Left lung (tissue), 10 donors: ENCODE measurements around the gene ZNRF2. TPM values are rescaled to one million over a fixed set of nuclear protein-coding genes. Genes with fewer than 3 reads are reported as not detected.

Experiments used
- ATAC-seq: fragments of 200-7000 bp; cut with Tn5 transposase; one replicate; pipeline ENCODE4 v1.9.1; 2020; ENCODE audit warnings: moderate library complexity
- DNase-seq, 4 donors: peaks; one replicate each; pipeline ENCODE4 v3.0.0-alpha.2; 2013 to 2020
- H3K27ac ChIP-seq, 2 donors: fragments of 200-600 bp; sonication (generic) in 1 of 2; one replicate each; pipeline versions ENCODE4 v1.5.0 to v1.8.0; 2020 to 2021
- H3K27me3 ChIP-seq, 2 donors: fragments of 200-600 bp; sonication (generic) in 1 of 2; one replicate each; pipeline versions ENCODE4 v1.5.0 to v1.8.0; 2020 to 2021
- H3K36me3 ChIP-seq, 2 donors: fragments of 200-600 bp; sonication (generic) in 1 of 2; one replicate each; pipeline versions ENCODE4 v1.5.0 to v1.8.0; 2020 to 2021
- H3K4me1 ChIP-seq, 2 donors: fragments of 200-600 bp; one replicate each; pipeline ENCODE4 v1.8.0; 2021
- H3K4me3 ChIP-seq, 2 donors: fragments of 200-600 bp; sonication (generic) in 1 of 2; one replicate each; pipeline versions ENCODE4 v1.5.0 to v1.8.0; 2020 to 2021; ENCODE audit warnings: mild to moderate bottlenecking in 1 of 2
- H3K9me3 ChIP-seq, 2 donors: fragments of 200-600 bp; sonication (generic) in 1 of 2; one replicate each; pipeline versions ENCODE4 v1.5.0 to v1.8.0; 2020 to 2021
- CTCF ChIP-seq, 2 donors: fragments of 200-600 bp; sonication (generic) in 1 of 2; IDR thresholded peaks; one replicate each; pipeline versions ENCODE4 v1.5.0 to v1.8.0; 2021; ENCODE audit warnings: antibody characterized with exemption in 2 of 2
- intact Hi-C, 2 donors: fragments of 100-400 bp; cut with DNase I; formaldehyde crosslinking; loops; one replicate each; pipeline versions ENCODE4 v1.11.2 to v1.14.2; 2022
- polyA plus RNA-seq, 6 donors: library from polyadenylated mRNA; unstranded; fragments of 120-200 nt; gene quantifications; one replicate each; pipeline ENCODE4 v1.2.1, GENCODE V29; 2013; ENCODE audit not compliant: insufficient read length in 6 of 6
- total RNA-seq, 2 donors: library from RNA; stranded (reverse); fragmentation: NEBNext Ultra II Directional; extraction: Animal tissue kit (Norgen Biotek cat#: 25700); gene quantifications; one replicate each; pipeline ENCODE4 v1.2.1, GENCODE V29; 2021
- donor health status: DM: no; HTN: yes; CAD: no.
- donor health status: DM: no; HTN: no; CAD: no.

ZNRF2 gene
- total and polyA plus RNA-seq, 8 donors = 10.9 to 19.5 (median 12.4) TPM

GRCh38 chr7:30351286-30351685 lies 66.9 kb downstream of the ZNRF2 start:
- H3K4me1 ChIP-seq = peaks cover 0 to 59% of the 10 kb centered on the region in 2 donors
- no peaks in the 10 kb centered on the region for H3K27me3 ChIP-seq
- intact Hi-C loops = no loop called here
- no peaks in the 10 kb centered on the region for H3K9me3 ChIP-seq
- H3K36me3 ChIP-seq = no peaks in the 10 kb centered on the region
- no peak overlapping the region for H3K4me3 ChIP-seq
- no peak for ATAC-seq
- no peak overlapping the region for H3K27ac ChIP-seq
- no peak for DNase-seq
- no peak for TF ChIP-seq CTCF (IDR thresholded peaks at IDR 0.05)

GRCh38 chr7:30351724-30352123 lies 67.3 kb downstream of the ZNRF2 start:
- no peak for ATAC-seq
- no peak overlapping the region for H3K27ac ChIP-seq
- no peak for TF ChIP-seq CTCF (IDR thresholded peaks at IDR 0.05)

GRCh38 chr7:30352169-30352568 lies 67.8 kb downstream of the ZNRF2 start:
- H3K36me3 ChIP-seq = peaks cover 0 to 5% of the 10 kb centered on the region in 2 donors
- H3K4me3 ChIP-seq = no peak overlapping the region
- no peaks in the 10 kb centered on the region for H3K27me3 ChIP-seq
- ATAC-seq (no peak), DNase-seq (no peak)
- no peaks in the 10 kb centered on the region for H3K9me3 ChIP-seq
- H3K4me1 ChIP-seq = peaks cover 0 to 53% of the 10 kb centered on the region in 2 donors
- intact Hi-C loops = no loop called here
- TF ChIP-seq CTCF (IDR thresholded peaks at IDR 0.05) = no peak
- H3K27ac ChIP-seq = no peak overlapping the region

More at GRCh38 chr7:30351724-30352123, 67.3 kb downstream of the ZNRF2 start:
- intact Hi-C loops = no loop called here
- no peak for DNase-seq
- no peaks in the 10 kb centered on the region for H3K9me3 ChIP-seq
- no peak overlapping the region for H3K4me3 ChIP-seq
- no peaks in the 10 kb centered on the region for H3K27me3 ChIP-seq
- H3K36me3 ChIP-seq = peaks cover 0 to under 1% of the 10 kb centered on the region in 2 donors
- peaks cover 0 to 57% of the 10 kb centered on the region in 2 donors for H3K4me1 ChIP-seq

- ATAC-seq (no peak), DNase-seq (no peak)
- peaks cover 0 to 11% of the 10 kb centered on the region in 2 donors for H3K36me3 ChIP-seq
- TF ChIP-seq CTCF (IDR thresholded peaks at IDR 0.05) = no peak
- H3K9me3 ChIP-seq = no peaks in the 10 kb centered on the region
- intact Hi-C loops = no loop called here
- no peak overlapping the region for H3K4me3 ChIP-seq
- no peak overlapping the region for H3K27ac ChIP-seq
- H3K27me3 ChIP-seq = no peaks in the 10 kb centered on the region
- H3K4me1 ChIP-seq = peaks cover 0 to 39% of the 10 kb centered on the region in 2 donors
Measured at GRCh38 chr7:30353532-30353931, 69.1 kb downstream of the ZNRF2 start.

GRCh38 chr7:30353932-30354607 lies 69.7 kb downstream of the ZNRF2 start:
- Histone ChIP-seq H3K9me3 (no peaks in the 10 kb centered on the region), H3K27ac (no peak overlapping the region), H3K4me1 (peaks cover 0 to 34% of the 10 kb centered on the region in 2 donors), H3K36me3 (peaks cover 0 to 11% of the 10 kb centered on the region in 2 donors), H3K4me3 (no peak overlapping the region), H3K27me3 (no peaks in the 10 kb centered on the region)
- TF ChIP-seq CTCF (IDR thresholded peaks at IDR 0.05) = no peak
- ATAC-seq = no peak
- no peak for DNase-seq
- intact Hi-C loops = no loop called here
